ENCODE results near the gene FBRSL1. TPM values are rescaled to one million over a fixed set of nuclear protein-coding genes. Genes with fewer than 3 reads are reported as not detected.

FBRSL1 gene
- total RNA-seq, 1 experiment from 2014 or later: 124 TPM

DNA sequence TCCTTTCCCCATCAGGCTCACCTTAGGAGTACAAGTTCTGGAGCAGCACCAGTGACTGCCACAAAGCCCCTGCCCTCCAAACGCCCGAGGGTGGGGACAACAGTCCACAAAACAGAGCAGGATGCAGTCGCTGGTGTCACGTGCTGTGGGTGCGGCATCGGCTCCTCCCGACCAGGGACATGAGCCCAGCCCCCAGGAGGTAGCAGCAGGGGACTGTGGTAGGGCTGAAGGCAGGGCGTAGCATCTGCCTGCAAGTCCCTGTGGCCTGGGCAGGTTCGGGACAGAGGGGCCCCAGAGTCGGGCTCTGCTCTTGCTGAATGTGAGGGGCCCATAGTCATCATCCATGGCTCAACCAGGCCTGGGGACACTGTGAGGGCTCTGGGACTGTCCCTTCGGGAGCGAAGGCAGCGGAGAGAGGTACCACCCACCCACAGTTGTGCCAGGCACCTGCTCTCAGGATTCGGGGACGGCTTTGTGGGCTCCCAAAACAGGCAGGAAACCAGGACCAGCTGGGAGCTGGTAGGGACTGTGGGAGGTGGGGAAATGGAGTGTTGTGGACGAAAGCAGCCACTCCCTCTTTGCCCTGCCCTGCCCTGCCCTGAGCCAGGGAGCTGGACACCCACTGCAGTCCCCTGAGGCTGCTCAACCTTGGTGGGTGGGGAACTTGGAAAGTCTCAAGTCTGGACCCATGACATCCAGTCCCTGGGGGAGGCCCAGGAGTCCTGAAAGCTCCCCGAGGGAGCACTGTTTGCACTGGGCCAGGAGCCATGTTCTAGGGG is 30.7 kb downstream of the FBRSL1 start:
- TF ChIP-seq EGR1 (IDR thresholded peaks at IDR 0.05; ENCODE audit: low read depth): no peak
- no peak for TF ChIP-seq RAD21 (IDR thresholded peaks at IDR 0.05; ENCODE audit: low read depth)
- TF ChIP-seq, protein P1, sequence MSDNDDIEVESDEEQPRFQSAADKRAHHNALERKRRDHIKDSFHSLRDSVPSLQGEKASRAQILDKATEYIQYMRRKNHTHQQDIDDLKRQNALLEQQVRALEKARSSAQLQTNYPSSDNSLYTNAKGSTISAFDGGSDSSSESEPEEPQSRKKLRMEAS (IDR thresholded peaks at IDR 0.05): no peak
- no peak for TF ChIP-seq CEBPB (IDR thresholded peaks at IDR 0.05; ENCODE audit: low read depth)
- no peak for TF ChIP-seq CBX3 (IDR thresholded peaks at IDR 0.05; ENCODE audit: low read depth)
- TF ChIP-seq POLR2AphosphoS5 (IDR thresholded peaks at IDR 0.05; ENCODE audit: low read depth, low read length): no peak
- TF ChIP-seq SIN3A (IDR thresholded peaks at IDR 0.05; ENCODE audit: low read depth): no peak
- TF ChIP-seq YY1 (IDR thresholded peaks at IDR 0.05; ENCODE audit: extremely low read depth, insufficient replicate concordance, low read depth, low read length): no peak
- no peak for TF ChIP-seq EZH2phosphoT487 (IDR thresholded peaks at IDR 0.05; ENCODE audit: borderline replicate concordance)
- no peak for TF ChIP-seq ZFX (IDR thresholded peaks at IDR 0.05)
- no peak for TF ChIP-seq SRF (IDR thresholded peaks at IDR 0.05; ENCODE audit: low read depth)
- TF ChIP-seq, protein P2, sequence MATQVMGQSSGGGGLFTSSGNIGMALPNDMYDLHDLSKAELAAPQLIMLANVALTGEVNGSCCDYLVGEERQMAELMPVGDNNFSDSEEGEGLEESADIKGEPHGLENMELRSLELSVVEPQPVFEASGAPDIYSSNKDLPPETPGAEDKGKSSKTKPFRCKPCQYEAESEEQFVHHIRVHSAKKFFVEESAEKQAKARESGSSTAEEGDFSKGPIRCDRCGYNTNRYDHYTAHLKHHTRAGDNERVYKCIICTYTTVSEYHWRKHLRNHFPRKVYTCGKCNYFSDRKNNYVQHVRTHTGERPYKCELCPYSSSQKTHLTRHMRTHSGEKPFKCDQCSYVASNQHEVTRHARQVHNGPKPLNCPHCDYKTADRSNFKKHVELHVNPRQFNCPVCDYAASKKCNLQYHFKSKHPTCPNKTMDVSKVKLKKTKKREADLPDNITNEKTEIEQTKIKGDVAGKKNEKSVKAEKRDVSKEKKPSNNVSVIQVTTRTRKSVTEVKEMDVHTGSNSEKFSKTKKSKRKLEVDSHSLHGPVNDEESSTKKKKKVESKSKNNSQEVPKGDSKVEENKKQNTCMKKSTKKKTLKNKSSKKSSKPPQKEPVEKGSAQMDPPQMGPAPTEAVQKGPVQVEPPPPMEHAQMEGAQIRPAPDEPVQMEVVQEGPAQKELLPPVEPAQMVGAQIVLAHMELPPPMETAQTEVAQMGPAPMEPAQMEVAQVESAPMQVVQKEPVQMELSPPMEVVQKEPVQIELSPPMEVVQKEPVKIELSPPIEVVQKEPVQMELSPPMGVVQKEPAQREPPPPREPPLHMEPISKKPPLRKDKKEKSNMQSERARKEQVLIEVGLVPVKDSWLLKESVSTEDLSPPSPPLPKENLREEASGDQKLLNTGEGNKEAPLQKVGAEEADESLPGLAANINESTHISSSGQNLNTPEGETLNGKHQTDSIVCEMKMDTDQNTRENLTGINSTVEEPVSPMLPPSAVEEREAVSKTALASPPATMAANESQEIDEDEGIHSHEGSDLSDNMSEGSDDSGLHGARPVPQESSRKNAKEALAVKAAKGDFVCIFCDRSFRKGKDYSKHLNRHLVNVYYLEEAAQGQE (IDR thresholded peaks at IDR 0.05; ENCODE audit: low read depth): no peak
- TF ChIP-seq, protein P3, sequence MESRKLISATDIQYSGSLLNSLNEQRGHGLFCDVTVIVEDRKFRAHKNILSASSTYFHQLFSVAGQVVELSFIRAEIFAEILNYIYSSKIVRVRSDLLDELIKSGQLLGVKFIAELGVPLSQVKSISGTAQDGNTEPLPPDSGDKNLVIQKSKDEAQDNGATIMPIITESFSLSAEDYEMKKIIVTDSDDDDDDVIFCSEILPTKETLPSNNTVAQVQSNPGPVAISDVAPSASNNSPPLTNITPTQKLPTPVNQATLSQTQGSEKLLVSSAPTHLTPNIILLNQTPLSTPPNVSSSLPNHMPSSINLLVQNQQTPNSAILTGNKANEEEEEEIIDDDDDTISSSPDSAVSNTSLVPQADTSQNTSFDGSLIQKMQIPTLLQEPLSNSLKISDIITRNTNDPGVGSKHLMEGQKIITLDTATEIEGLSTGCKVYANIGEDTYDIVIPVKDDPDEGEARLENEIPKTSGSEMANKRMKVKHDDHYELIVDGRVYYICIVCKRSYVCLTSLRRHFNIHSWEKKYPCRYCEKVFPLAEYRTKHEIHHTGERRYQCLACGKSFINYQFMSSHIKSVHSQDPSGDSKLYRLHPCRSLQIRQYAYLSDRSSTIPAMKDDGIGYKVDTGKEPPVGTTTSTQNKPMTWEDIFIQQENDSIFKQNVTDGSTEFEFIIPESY (IDR thresholded peaks at IDR 0.05; ENCODE audit: extremely low read depth, insufficient replicate concordance, low read length): no peak
- no peak for TF ChIP-seq SP1 (IDR thresholded peaks at IDR 0.05; ENCODE audit: low read depth)
- TF ChIP-seq, protein P4, sequence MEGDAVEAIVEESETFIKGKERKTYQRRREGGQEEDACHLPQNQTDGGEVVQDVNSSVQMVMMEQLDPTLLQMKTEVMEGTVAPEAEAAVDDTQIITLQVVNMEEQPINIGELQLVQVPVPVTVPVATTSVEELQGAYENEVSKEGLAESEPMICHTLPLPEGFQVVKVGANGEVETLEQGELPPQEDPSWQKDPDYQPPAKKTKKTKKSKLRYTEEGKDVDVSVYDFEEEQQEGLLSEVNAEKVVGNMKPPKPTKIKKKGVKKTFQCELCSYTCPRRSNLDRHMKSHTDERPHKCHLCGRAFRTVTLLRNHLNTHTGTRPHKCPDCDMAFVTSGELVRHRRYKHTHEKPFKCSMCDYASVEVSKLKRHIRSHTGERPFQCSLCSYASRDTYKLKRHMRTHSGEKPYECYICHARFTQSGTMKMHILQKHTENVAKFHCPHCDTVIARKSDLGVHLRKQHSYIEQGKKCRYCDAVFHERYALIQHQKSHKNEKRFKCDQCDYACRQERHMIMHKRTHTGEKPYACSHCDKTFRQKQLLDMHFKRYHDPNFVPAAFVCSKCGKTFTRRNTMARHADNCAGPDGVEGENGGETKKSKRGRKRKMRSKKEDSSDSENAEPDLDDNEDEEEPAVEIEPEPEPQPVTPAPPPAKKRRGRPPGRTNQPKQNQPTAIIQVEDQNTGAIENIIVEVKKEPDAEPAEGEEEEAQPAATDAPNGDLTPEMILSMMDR (IDR thresholded peaks at IDR 0.05 in 2 of 3, conservative IDR thresholded peaks at IDR 0.05 in 1 of 3; ENCODE audit: borderline replicate concordance in 1 of 3, insufficient read depth in 1 of 3, low read depth in 2 of 3, low read length in 2 of 3): no peak
- no peak for TF ChIP-seq JUND (IDR thresholded peaks at IDR 0.05)
- DNase-seq (ENCODE audit: low read depth, low spot score) (no peak), ATAC-seq (no peak)
- Histone ChIP-seq H3K79me2 (ENCODE audit: insufficient read depth, low read length) (peaks cover 5% of the 10 kb centered on the region; the same call in 1 of the 2 replicates), H3K9ac (ENCODE audit: low read length) (no peak overlapping the region), H3K4me2 (ENCODE audit: low read length) (no peak overlapping the region), H3K4me3 (replicated peaks in 1 of 2; ENCODE audit: low read depth in 1 of 2, low read length in 2 of 2) (no peak overlapping the region), H2AFZ (ENCODE audit: low read depth, low read length, poor library complexity, severe bottlenecking) (no peak overlapping the region), H3K9me3 (ENCODE audit: control insufficient read depth in 1 of 2, insufficient read depth in 1 of 2, low read depth in 1 of 2, low read length in 2 of 2) (peaks cover 0 to 14% of the 10 kb centered on the region in 2 experiments; a peak in 1 of 4 replicates), H3K27me3 (ENCODE audit: insufficient read depth, low read length) (no peaks in the 10 kb centered on the region), H3K27ac (ENCODE audit: low read depth, low read length) (no peak overlapping the region), H3K4me1 (ENCODE audit: control insufficient read depth in 1 of 2, insufficient read depth in 2 of 2, low read length in 2 of 2) (peaks cover 0 to 11% of the 10 kb centered on the region in 2 experiments; a peak in 2 of 4 replicates), H4K20me1 (ENCODE audit: insufficient read depth) (no peaks in the 10 kb centered on the region), H3K9me2 (ENCODE audit: insufficient read depth) (no peaks in the 10 kb centered on the region), H3K36me3 (ENCODE audit: control insufficient read depth in 1 of 2, insufficient read depth in 2 of 2, low read length in 2 of 2) (no peaks in the 10 kb centered on the region)
- ChIA-PET CTCF (no interaction called here), POLR2A (no interaction called here), RAD21 (ENCODE audit: low non-redundant PET in 1 of 2, low total read pairs in 2 of 2, uncharacterized antibody in 2 of 2, unreplicated experiment in 2 of 2) (no interaction called here)
- intact Hi-C loops (cut with micrococcal nuclease): loop anchor here (5.0 kb wide), 1 partner anchor 368 kb away; no protein-coding TSS in a partner anchor
- no TSS peak for BruUV-seq (replicated peaks)
